Measurements from ENCODE around the gene TP53BP1.

DNA sequence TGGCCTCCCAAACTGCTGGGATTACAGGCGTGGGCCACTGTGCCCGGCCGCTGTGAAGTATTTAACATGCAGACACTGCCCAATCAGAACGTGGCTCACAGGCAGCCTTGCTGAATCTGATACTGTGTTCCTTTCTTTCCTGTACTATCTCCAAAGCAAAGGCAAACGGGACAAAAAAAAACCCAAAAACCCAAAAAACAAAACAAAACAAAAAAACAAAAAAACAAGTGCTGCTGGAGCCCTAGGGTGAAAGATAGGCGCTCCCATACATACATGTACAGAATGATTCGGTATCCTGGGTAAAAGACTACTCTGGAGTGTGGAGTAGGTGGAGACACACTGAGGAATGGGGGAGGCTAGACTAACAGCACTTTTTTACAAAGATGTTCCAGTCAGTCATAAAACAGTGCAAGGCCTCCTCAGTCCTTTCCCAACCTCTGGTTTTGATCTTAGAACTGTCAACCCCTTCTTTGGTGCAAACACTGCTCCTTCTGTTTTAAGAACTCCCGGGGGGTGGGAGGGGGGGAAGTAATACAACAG lies 16.8 kb upstream of the TP53BP1 start:
- TF ChIP-seq POLR2A (IDR thresholded peaks at IDR 0.05) (no peak), POLR2AphosphoS5 (IDR thresholded peaks at IDR 0.05) (no peak)

Data from stomach (tissue), 4 donors.